ENCODE measurements around the gene TMEM238. TPM values are rescaled to one million over a fixed set of nuclear protein-coding genes. Genes with fewer than 3 reads are reported as not detected.
A peak's percentile ranks its signal among the peaks of the same experiment; 100 is the strongest.

TMEM238 gene
- total and polyA plus RNA-seq, 7 donors = 0.10 to 2.9 (median 0.52) TPM; not detected in 1

DNA sequence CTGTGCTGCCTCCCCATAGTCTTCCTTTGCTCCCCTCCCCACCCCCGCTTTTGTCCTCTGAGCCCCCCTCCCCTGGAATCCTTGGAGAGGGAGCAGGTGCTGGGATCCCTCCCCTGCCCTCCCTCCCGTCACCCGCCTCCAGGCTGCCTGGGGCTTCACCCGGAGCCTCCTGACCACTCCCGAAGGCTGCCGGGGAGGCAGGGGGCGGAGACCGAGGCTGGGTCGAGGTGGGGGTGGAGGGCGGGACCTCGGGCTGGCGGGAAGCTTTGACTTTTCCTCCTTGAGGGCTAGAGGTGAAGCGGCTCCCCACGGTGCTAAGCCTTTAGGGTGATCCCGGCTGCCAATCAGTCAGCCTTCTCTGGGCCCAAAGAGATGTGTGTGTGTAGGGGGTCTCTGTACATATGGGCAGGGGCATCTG is 42.9 kb downstream of the TMEM238 start:
- Histone ChIP-seq H3K27me3 (ENCODE audit: insufficient read depth in 3 of 3, low read length in 2 of 3) (peaks cover 0 to 5% (median 0%) of the 10 kb centered on the region in 3 donors), H3K4me3 (peak overlapping the region; percentile 75), H3K36me3 (ENCODE audit: insufficient read depth in 1 of 2, low read depth in 1 of 2) (peaks cover 0 to 19% of the 10 kb centered on the region in 2 donors), H3K9me3 (no peaks in the 10 kb centered on the region), H3K27ac (no peak overlapping the region), H3K4me1 (peaks cover 12% of the 10 kb centered on the region)
- intact Hi-C loops (cut with DNase I) = loop anchor here in 1 of 2 donors (5.0 kb wide), 1 partner anchor 41 kb away; the partner anchor contains the start of gene TMEM238
- TF ChIP-seq, protein P1, sequence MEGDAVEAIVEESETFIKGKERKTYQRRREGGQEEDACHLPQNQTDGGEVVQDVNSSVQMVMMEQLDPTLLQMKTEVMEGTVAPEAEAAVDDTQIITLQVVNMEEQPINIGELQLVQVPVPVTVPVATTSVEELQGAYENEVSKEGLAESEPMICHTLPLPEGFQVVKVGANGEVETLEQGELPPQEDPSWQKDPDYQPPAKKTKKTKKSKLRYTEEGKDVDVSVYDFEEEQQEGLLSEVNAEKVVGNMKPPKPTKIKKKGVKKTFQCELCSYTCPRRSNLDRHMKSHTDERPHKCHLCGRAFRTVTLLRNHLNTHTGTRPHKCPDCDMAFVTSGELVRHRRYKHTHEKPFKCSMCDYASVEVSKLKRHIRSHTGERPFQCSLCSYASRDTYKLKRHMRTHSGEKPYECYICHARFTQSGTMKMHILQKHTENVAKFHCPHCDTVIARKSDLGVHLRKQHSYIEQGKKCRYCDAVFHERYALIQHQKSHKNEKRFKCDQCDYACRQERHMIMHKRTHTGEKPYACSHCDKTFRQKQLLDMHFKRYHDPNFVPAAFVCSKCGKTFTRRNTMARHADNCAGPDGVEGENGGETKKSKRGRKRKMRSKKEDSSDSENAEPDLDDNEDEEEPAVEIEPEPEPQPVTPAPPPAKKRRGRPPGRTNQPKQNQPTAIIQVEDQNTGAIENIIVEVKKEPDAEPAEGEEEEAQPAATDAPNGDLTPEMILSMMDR (IDR thresholded peaks at IDR 0.05) = no peak
- DNase-seq (peak; percentile 71 to 76), ATAC-seq (no peak)
- WGBS, 3 donors = 6 to 9% (median 8%) methylated on average over 15 of the region's 15 CpGs

DNA sequence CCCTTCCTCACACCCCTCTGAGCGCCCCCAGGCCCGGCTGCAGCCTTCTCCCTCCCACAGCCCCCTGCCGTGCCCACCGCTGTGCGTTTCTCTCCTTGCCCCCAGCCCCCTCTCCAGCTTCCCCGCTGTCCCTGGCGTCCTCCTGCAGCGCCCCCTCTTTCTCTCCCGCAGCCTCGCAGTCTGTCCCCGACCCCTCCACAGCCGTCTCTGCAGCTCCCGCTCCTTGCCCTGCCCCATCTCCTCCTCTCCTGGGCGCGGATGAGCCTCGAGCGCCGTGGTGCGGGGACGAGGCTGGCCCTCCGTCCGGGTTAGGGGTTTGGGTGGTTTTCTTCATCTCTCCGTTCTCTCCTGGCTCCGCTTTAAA is 43.3 kb downstream of the TMEM238 start:
- no peaks in the 10 kb centered on the region for H3K9me3 ChIP-seq
- peaks cover 0 to 6% (median 0%) of the 10 kb centered on the region in 3 donors for H3K27me3 ChIP-seq (ENCODE audit: insufficient read depth in 3 of 3, low read length in 2 of 3)
- DNase-seq = no peak
- peaks cover 0 to 19% of the 10 kb centered on the region in 2 donors for H3K36me3 ChIP-seq (ENCODE audit: insufficient read depth in 1 of 2, low read depth in 1 of 2)
- H3K4me3 ChIP-seq = peak overlapping the region; percentile 75
- TF ChIP-seq, protein P1 (IDR thresholded peaks at IDR 0.05) = no peak
- intact Hi-C loops (cut with DNase I) = loop anchor here in 1 of 2 donors (5.0 kb wide), 1 partner anchor 42 kb away; the partner anchor contains the start of gene TMEM238
- H3K4me1 ChIP-seq = peaks cover 12% of the 10 kb centered on the region
- 2 to 7% (median 5%) methylated on average over 23 to 24 of the region's 24 CpGs for WGBS, 3 donors
- ATAC-seq = no peak
- H3K27ac ChIP-seq = no peak overlapping the region

DNA sequence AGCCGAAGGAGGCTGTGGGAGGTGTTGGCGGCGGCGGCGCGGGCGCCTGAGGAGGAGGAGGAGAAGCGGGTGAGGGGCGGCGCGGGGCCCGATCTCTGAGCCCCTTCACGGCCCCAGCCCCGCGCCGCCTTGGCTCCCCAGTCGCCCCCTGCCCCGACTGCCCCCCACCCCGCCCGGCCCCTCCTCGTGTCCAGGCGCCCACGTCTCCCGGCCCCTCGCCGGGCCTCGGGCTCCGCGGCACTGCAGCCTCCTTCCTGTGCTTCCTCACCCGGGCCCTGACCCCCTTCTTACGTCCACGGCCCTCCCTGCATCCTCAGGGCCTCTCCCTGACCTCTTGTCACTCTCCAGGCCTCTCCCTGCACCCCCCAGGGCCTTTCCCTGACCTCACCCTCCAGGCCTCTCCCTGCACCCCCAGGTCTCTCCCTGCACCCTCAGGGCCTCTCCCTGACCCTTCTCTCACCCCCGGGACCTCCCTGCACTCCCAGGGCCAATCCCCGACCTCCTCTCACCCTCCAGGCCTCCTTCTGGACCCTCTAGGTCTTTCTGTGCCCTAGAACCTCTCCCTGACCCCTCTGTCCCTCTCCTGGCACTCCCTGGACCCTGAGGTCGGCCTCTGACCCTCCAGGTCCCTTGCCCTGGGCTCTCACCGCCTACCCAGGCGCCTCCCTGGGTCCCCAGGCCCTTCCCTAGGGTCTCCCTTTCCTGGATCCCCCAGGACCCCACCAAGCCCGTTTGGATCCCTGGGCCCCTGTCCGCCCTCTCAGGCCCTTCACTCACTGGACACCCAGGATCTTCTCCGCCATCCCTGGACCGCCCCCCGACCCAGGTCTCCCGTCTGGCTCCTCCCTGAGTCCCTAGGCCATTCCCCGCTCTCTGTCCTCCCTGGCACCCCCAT is 44.0 kb downstream of the TMEM238 start:
- ATAC-seq = no peak
- 2 to 12% (median 3%) methylated on average over 15 to 44 of the region's 44 CpGs for WGBS, 3 donors
- intact Hi-C loops (cut with DNase I) = loop anchor here (5.0 kb wide), 2 partner anchors 38 to 42 kb away; partner anchors contain the start of gene TMEM238 (in 1 of the 2)
- Histone ChIP-seq H3K27ac (peak overlapping the region; percentile 93), H3K27me3 (ENCODE audit: insufficient read depth in 3 of 3, low read length in 2 of 3) (peaks cover 0 to 10% (median 0%) of the 10 kb centered on the region in 3 donors), H3K4me1 (peaks cover 12% of the 10 kb centered on the region), H3K4me3 (peak overlapping the region; percentile 75), H3K9me3 (no peaks in the 10 kb centered on the region), H3K36me3 (ENCODE audit: insufficient read depth in 1 of 2, low read depth in 1 of 2) (peaks cover 0 to 19% of the 10 kb centered on the region in 2 donors)
- TF ChIP-seq, protein P1 (IDR thresholded peaks at IDR 0.05) = no peak
- DNase-seq = peak in 1 of 2 donors; percentile 34

DNA sequence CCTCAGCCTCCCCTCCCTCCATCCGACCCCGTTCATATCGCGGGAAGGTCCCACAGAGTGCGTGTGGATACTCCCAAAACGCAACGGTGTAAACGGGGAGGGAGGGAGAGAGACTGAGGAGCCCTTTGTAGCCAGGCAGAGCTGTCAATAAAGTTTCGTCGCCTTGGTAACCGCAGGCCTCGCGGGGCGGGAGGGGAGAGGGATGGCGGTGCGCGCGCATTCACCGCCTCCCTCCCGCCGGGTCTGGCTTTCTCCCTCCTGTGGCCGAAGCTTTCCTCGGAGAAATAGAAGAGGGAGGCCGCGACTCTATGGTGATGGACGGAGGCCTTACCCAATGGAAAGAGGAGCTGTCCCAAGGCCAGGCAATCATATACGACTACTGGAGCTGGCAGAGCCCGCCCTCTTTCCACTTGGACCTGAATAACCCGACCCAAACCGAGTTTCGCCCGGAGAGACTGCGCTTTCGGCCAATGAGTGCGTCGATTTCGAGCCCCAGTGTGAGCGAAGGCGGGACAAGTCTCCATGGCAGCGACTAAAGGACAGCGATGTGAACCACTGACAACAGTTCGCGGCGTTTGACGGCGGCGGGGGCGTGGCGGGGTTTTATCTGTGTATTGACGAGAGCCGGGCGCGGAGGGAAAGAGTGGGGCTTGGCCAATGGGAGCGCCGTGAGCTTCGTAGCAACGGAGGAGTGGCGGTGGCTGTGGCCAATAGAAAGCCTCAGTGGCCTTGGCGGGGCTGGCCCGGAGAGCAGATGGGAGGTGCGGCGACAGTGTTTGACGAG is 44.8 kb downstream of the TMEM238 start, which contains the start of gene KMT5C:
KMT5C (plus strand) TSS at position 772 of the 784 bp plus-strand sequence. CDS start 2,061 bp downstream, outside the sequence.
- no peaks in the 10 kb centered on the region for H3K9me3 ChIP-seq
- H3K4me1 ChIP-seq = peaks cover 12% of the 10 kb centered on the region
- H3K27me3 ChIP-seq (ENCODE audit: insufficient read depth in 3 of 3, low read length in 2 of 3) = peaks cover 0 to 18% (median 0%) of the 10 kb centered on the region in 3 donors
- H3K36me3 ChIP-seq (ENCODE audit: insufficient read depth in 1 of 2, low read depth in 1 of 2) = peaks cover 0 to 19% of the 10 kb centered on the region in 2 donors
- intact Hi-C loops (cut with DNase I) = loop anchor here (5.0 kb wide), 1 partner anchor 37 kb away; no protein-coding TSS in a partner anchor
- H3K4me3 ChIP-seq = peak within 1 kb of the TSS; percentile 75
- TF ChIP-seq, protein P1 (IDR thresholded peaks at IDR 0.05) = peak; percentile 41
- ATAC-seq (peak; percentile 91 to 93 (median 92)), DNase-seq (peak; percentile 100)
- H3K27ac ChIP-seq = peak within 1 kb of the TSS; percentile 93
- WGBS, 3 donors = 0 to 1% (median 1%) methylated on average over 44 to 63 of the region's 63 CpGs
